Muscle layer of duodenum (tissue), 2 donors: Measurements from ENCODE around the gene MTLN.
"Not testable (repeated sequence)": the region's sequence is repeated elsewhere in the genome, so short reads cannot be mapped to it uniquely, and the experiment has no call there.

Experiments
- H3K27ac ChIP-seq: one replicate; pipeline ENCODE4 v1.7.0; 2013; ENCODE audit warnings: mild to moderate bottlenecking, low read length
- H3K27me3 ChIP-seq: one replicate; pipeline ENCODE4 v1.7.0; 2013; ENCODE audit warnings: low read depth, mild to moderate bottlenecking, control low read depth, low read length
- H3K36me3 ChIP-seq, 2 donors: one replicate each; pipeline ENCODE4 v1.7.0; 2013; ENCODE audit warnings: low read length in 2 of 2, control low read depth in 1 of 2, mild to moderate bottlenecking in 1 of 2; ENCODE audit not compliant: insufficient read depth in 2 of 2, control insufficient read depth in 1 of 2
- H3K4me1 ChIP-seq, 2 donors: one replicate each; pipeline ENCODE4 v1.7.0; 2013; ENCODE audit warnings: low read length in 2 of 2, mild to moderate bottlenecking in 2 of 2, control low read depth in 1 of 2, moderate library complexity in 1 of 2; ENCODE audit not compliant: insufficient read depth in 2 of 2, control insufficient read depth in 1 of 2
- H3K4me3 ChIP-seq, 2 donors: one replicate each; pipeline ENCODE4 v1.7.0; 2013; ENCODE audit warnings: low read length in 2 of 2, low read depth in 1 of 2, mild to moderate bottlenecking in 1 of 2
- H3K9me3 ChIP-seq, 2 donors: one replicate each; pipeline ENCODE4 v1.7.0; 2013; ENCODE audit warnings: low read length in 2 of 2, control low read depth in 1 of 2, mild to moderate bottlenecking in 1 of 2; ENCODE audit not compliant: control insufficient read depth in 1 of 2
- donor health status: healthy.

Gene MTLN

GRCh38 chr2:110211938-110212858, at the start of gene MTLN:
MTLN (minus strand) TSS chr2:110212547; CDS start chr2:110212525, 22 bp downstream.
- Histone ChIP-seq H3K36me3 (peaks cover 5 to 9% of the 10 kb centered on the region in 2 donors), H3K27me3 (no peaks in the 10 kb centered on the region), H3K4me3 (peak within 1 kb of the TSS; percentile 96 to 97), H3K4me1 (peaks cover 0 to 13% of the 10 kb centered on the region in 2 donors), H3K27ac (peak within 1 kb of the TSS; percentile 88), H3K9me3 (no peaks in the 10 kb centered on the region)

DNA sequence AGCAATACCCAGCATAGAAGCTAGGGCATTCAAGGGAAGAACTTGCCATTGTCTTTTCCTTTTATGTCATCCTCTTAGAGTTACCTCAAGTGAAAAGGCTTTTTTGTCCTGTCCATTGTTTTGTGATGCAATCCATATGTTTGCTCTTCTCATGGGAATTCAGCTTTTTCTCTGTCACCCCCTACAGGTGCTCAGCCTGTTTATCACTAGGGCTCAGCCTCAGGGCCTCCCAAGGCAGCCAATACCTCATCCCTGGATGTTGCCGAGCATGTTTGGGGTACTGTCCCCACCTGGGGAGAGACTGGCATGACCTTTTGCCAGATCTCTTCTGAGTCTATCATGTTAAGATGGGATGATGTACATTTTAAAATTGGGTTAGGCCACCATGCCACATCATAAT, 49.6 kb upstream of the MTLN start:
- H3K9me3 ChIP-seq, H3K27me3 ChIP-seq, H3K4me1 ChIP-seq, H3K27ac ChIP-seq, H3K4me3 ChIP-seq, H3K36me3 ChIP-seq: not testable (repeated sequence)

DNA sequence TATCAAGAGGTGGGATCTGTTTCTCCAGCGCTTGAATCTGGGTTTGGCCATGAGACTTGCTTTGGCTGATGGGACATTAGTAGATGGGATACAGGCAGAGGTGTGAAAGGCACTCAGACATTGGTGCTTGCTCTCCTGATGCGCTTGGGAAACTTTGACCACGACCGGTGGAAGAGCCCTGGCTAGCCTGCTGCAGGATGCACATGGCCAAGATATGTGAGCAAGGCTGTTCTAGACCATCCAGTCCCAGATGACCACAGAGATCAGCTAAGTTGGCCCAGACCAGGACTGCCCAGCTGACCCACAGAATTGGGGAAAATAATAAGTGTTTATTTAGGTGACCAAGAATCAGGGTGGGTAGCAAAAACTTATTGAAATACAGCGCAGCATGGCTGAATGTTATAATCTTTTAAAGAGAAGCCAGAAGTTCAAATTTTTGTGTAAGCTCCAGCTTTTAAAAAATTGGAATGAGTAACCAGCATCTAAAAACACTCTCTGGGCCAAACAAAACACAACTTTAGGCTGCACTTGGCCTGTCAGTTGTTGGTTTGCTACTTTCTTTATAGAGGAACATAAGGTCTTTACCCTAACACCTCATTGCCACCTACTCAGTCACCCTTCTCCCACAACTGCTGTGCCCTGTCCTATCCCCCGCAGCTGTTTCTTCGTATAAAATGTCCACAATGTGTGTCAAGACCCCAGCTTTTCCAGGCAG, 35.9 kb upstream of the MTLN start:
- not testable (repeated sequence) for H3K36me3 ChIP-seq, H3K27me3 ChIP-seq, H3K4me3 ChIP-seq, H3K27ac ChIP-seq, H3K4me1 ChIP-seq, H3K9me3 ChIP-seq

DNA sequence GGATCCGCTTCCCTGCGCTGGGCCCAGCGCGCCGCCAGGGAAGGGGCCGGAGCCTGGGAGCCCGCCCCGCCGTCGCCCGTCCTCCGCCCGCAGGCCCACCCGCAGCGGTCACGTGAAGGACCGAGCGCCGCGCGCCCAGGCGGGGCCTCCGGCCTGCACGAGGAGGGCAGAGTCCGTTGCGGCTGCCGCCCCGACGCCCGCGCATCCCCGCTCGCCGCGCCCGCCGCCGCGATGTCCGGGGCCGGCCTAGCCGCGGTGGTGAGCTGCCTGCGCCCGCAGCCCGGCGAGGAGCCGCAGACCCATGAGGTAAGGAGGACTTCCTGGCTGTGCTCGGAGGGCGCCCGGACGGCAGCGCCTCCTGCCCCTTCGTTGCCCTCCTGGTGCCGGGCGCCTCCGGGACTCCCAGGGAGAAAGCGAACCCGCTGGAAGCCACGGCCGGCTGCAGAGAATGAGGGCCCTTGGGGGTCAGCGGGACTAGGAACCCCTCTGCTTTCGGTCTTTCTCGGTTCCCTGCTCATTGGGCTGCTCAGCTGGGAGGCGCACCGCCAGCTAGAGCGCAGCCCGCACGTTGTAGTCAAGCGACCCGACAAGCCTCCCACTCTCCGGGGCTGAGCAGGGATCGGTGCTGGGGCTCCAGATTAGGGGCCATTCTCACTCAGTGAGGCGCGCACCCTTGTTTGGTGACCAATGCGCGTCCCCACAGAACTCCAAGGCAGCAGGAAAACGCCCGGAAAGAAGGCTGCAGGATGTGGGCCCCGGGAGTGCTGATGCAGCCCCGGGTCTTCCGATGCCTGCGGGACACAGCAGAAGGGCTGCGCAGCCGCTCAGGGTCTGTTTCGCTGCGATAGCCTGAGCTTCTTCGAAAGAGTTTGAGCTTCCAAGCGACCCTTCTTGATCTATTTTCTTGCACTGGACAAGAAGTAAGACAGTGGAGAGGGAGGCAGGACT, 33.4 kb upstream of the MTLN start:
- not testable (repeated sequence) for H3K4me1 ChIP-seq, H3K9me3 ChIP-seq, H3K4me3 ChIP-seq

GRCh38 chr2:110243283-110243682, 30.9 kb upstream of the MTLN start:
- not testable (repeated sequence) for H3K36me3 ChIP-seq, H3K9me3 ChIP-seq, H3K4me3 ChIP-seq, H3K27me3 ChIP-seq, H3K27ac ChIP-seq, H3K4me1 ChIP-seq

More for the DNA sequence above, 33.4 kb upstream of the MTLN start:
- not testable (repeated sequence) for H3K36me3 ChIP-seq, H3K27ac ChIP-seq, H3K27me3 ChIP-seq

DNA sequence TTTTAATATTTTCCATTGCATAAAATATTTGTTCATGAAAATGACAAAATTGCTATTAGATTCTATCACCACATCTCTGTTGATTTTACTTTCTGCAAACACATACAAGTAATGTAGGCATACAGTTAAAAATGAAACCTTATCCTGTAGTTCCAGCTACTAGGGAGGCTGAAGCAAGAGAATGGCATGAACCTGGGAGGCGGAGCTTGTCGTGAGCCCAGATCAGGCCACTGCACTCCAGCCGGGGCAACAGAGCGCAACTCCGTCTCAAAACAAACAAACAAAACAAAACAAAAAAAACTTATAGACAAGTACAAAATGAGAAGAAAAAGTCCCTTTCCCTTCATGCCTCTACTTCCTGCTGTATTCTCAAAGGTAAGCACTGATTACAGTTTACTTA, 22.2 kb upstream of the MTLN start:
- H3K4me3 ChIP-seq, H3K9me3 ChIP-seq, H3K27ac ChIP-seq, H3K4me1 ChIP-seq, H3K36me3 ChIP-seq, H3K27me3 ChIP-seq: not testable (repeated sequence)

- H3K36me3 ChIP-seq, H3K27me3 ChIP-seq, H3K9me3 ChIP-seq, H3K27ac ChIP-seq, H3K4me3 ChIP-seq, H3K4me1 ChIP-seq: not testable (repeated sequence)
Measured at GRCh38 chr2:110229886-110230285, 17.5 kb upstream of the MTLN start.

GRCh38 chr2:110222626-110223025, 10.3 kb upstream of the MTLN start:
- H3K9me3 ChIP-seq, H3K27ac ChIP-seq, H3K4me3 ChIP-seq, H3K4me1 ChIP-seq, H3K36me3 ChIP-seq, H3K27me3 ChIP-seq: not testable (repeated sequence)

GRCh38 chr2:110221938-110222337, 9.6 kb upstream of the MTLN start:
- Histone ChIP-seq H3K4me1 (no peaks in the 10 kb centered on the region), H3K4me3 (no peak overlapping the region), H3K9me3 (no peaks in the 10 kb centered on the region), H3K36me3 (no peaks in the 10 kb centered on the region), H3K27ac (no peak overlapping the region), H3K27me3 (no peaks in the 10 kb centered on the region)

GRCh38 chr2:110220190-110220564, 7.8 kb upstream of the MTLN start:
- Histone ChIP-seq H3K4me3 (no peak overlapping the region), H3K9me3 (no peaks in the 10 kb centered on the region), H3K27ac (no peak overlapping the region), H3K27me3 (no peaks in the 10 kb centered on the region), H3K36me3 (no peaks in the 10 kb centered on the region), H3K4me1 (no peaks in the 10 kb centered on the region)
